Measurements from ENCODE around the gene CDYL2. TPM values are rescaled to one million over a fixed set of nuclear protein-coding genes. Genes with fewer than 3 reads are reported as not detected.

Gene CDYL2
- total and polyA plus RNA-seq, 2 experiments from 2014 or later: 7.4 to 12.2 TPM

DNA sequence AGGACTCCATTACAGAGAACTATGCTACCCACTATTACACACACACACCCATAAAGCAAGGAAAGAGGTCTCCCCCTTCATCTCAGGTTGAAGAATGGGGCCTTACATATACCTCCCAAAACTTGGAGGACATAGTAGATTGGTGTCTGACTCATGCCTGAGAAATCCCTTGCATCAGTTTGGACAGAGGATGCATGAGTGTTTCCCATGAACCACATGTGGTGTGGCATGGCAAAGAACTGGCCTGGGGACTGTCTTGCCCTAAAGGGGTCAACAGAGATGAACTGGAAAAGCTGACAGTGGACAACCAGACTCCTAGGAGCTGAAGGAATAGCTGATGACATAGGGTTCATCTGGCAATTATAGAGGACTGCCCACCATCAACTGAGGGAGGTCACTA is 209.6 kb downstream of the CDYL2 start:
- Histone ChIP-seq H3K79me2 (no peaks in the 10 kb centered on the region), H3K9me3 (ENCODE audit: low read depth) (no peaks in the 10 kb centered on the region), H4K20me1 (ENCODE audit: insufficient read depth, poor library complexity, severe bottlenecking) (no peaks in the 10 kb centered on the region), H3K9me2 (replicated peaks; ENCODE audit: insufficient read depth) (no peaks in the 10 kb centered on the region), H3K27me3 (no peaks in the 10 kb centered on the region), H3K4me2 (no peak overlapping the region), H3K36me3 (replicated peaks; ENCODE audit: insufficient read depth, low read depth) (no peaks in the 10 kb centered on the region), H3K4me1 (ENCODE audit: insufficient read depth) (no peaks in the 10 kb centered on the region), H3K4me3 (no peak overlapping the region), H2AFZ (no peak overlapping the region), H3K27ac (no peak overlapping the region)
- DNase-seq (ENCODE audit: low spot score): no peak
- TF ChIP-seq, protein P1, sequence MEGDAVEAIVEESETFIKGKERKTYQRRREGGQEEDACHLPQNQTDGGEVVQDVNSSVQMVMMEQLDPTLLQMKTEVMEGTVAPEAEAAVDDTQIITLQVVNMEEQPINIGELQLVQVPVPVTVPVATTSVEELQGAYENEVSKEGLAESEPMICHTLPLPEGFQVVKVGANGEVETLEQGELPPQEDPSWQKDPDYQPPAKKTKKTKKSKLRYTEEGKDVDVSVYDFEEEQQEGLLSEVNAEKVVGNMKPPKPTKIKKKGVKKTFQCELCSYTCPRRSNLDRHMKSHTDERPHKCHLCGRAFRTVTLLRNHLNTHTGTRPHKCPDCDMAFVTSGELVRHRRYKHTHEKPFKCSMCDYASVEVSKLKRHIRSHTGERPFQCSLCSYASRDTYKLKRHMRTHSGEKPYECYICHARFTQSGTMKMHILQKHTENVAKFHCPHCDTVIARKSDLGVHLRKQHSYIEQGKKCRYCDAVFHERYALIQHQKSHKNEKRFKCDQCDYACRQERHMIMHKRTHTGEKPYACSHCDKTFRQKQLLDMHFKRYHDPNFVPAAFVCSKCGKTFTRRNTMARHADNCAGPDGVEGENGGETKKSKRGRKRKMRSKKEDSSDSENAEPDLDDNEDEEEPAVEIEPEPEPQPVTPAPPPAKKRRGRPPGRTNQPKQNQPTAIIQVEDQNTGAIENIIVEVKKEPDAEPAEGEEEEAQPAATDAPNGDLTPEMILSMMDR (IDR thresholded peaks at IDR 0.05; ENCODE audit: poor library complexity): no peak
- TF ChIP-seq EZH2phosphoT487 (IDR thresholded peaks at IDR 0.05; ENCODE audit: low read depth, severe bottlenecking, unreplicated experiment) (no peak), EZH2 (IDR thresholded peaks at IDR 0.05; ENCODE audit: borderline replicate concordance) (no peak)

DNA sequence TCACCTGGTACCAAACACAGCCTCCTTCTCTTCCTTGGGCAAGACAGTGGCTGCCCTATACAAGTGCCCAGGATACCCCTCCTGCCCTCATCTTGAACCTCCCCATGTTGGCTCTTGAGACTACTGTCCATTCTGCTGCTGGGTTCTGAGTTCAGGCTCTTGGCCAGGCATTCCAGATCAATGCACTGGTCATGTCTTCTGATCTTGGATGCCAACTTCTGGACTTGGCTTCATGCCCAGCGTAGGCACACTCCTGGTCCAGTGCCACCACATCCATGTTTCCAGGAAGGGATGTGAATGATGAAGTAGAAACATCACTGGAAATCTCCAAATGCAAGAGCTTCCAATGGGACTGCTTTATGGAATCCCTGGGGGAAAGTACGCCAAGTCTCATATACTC is 212.1 kb downstream of the CDYL2 start:
- H3K4me3 ChIP-seq: no peak overlapping the region
- H3K36me3 ChIP-seq (replicated peaks; ENCODE audit: insufficient read depth, low read depth): no peaks in the 10 kb centered on the region
- WGBS (ENCODE audit: low lambda C conversion rate, missing lambda C conversion rate): 79% methylated on average over 2 of the region's 2 CpGs
- no peaks in the 10 kb centered on the region for H3K79me2 ChIP-seq
- H3K27ac ChIP-seq: no peak overlapping the region
- H3K9me3 ChIP-seq (ENCODE audit: low read depth): no peaks in the 10 kb centered on the region
- no peak overlapping the region for H2AFZ ChIP-seq
- H3K27me3 ChIP-seq: no peaks in the 10 kb centered on the region
- TF ChIP-seq EZH2phosphoT487 (IDR thresholded peaks at IDR 0.05; ENCODE audit: low read depth, severe bottlenecking, unreplicated experiment) (no peak), EZH2 (IDR thresholded peaks at IDR 0.05; ENCODE audit: borderline replicate concordance) (no peak)
- TF ChIP-seq, protein P1 (IDR thresholded peaks at IDR 0.05; ENCODE audit: poor library complexity): no peak
- H3K4me1 ChIP-seq (ENCODE audit: insufficient read depth): no peaks in the 10 kb centered on the region
- no peak overlapping the region for H3K4me2 ChIP-seq
- H3K9me2 ChIP-seq (replicated peaks; ENCODE audit: insufficient read depth): no peaks in the 10 kb centered on the region
- DNase-seq (ENCODE audit: low spot score): no peak
- no peaks in the 10 kb centered on the region for H4K20me1 ChIP-seq (ENCODE audit: insufficient read depth, poor library complexity, severe bottlenecking)

DNA sequence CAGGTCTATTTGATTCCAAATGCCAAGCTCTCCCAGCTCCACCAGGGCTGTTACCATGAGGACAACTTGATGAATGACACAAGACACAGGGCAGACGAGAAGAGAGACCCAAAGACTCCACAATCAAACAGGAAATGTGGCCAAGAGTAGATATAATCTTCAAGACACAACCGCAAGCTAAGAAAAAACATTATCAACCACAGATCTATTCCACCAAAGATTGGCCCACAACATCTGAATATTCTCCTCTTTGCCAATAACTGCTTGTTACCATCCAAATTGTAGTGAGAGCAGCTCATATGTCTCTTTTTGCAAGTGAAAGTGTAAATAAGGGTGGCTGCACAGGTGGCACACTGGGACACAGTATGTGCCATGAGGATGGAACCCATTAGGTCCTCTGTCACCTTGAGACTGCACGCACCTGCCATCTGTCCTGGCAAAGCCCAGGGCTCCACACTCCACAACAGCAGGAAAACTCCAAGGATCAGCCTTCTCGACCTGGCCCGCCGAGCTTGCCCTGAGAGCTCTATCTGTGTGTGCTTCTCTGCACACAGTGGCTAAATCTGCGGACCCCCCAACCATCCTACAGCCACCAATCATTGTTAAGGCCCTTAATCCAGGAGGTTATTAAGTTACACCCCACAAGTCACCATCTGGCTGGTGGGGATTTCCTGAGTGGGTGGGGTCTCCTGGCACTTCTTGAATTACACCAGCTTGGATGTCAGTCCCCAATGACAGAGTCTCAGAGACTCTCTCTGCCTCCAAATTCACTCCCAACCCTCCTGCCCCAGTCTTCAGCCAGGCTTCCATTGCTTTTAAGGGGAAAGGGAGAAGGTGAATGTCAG is 213.1 kb downstream of the CDYL2 start:
- no peak overlapping the region for H3K4me3 ChIP-seq
- no peaks in the 10 kb centered on the region for H4K20me1 ChIP-seq (ENCODE audit: insufficient read depth, poor library complexity, severe bottlenecking)
- DNase-seq (ENCODE audit: low spot score): no peak
- H3K36me3 ChIP-seq (replicated peaks; ENCODE audit: insufficient read depth, low read depth): no peaks in the 10 kb centered on the region
- H3K9me2 ChIP-seq (replicated peaks; ENCODE audit: insufficient read depth): no peaks in the 10 kb centered on the region
- H3K4me2 ChIP-seq: no peak overlapping the region
- H3K4me1 ChIP-seq (ENCODE audit: insufficient read depth): no peaks in the 10 kb centered on the region
- TF ChIP-seq, protein P1 (IDR thresholded peaks at IDR 0.05; ENCODE audit: poor library complexity): no peak
- TF ChIP-seq EZH2 (IDR thresholded peaks at IDR 0.05; ENCODE audit: borderline replicate concordance) (no peak), EZH2phosphoT487 (IDR thresholded peaks at IDR 0.05; ENCODE audit: low read depth, severe bottlenecking, unreplicated experiment) (no peak)
- no peak overlapping the region for H2AFZ ChIP-seq
- no peak overlapping the region for H3K27ac ChIP-seq
- 89% methylated on average over 7 of the region's 7 CpGs for WGBS (ENCODE audit: low lambda C conversion rate, missing lambda C conversion rate)
- no peaks in the 10 kb centered on the region for H3K9me3 ChIP-seq (ENCODE audit: low read depth)
- no peaks in the 10 kb centered on the region for H3K27me3 ChIP-seq
- H3K79me2 ChIP-seq: no peaks in the 10 kb centered on the region

All from hepatocyte (in vitro differentiated cells).